Thyroid gland (tissue), 4 donors: ENCODE measurements around the gene APOL5.

Experiments used
- CTCF ChIP-seq, 6 experiments: fragments of 200-600 bp in 3 of 6; fragments of 450-650 bp in 3 of 6; sonication (generic) in 3 of 6; IDR thresholded peaks; one replicate each; pipeline ENCODE4 v1.5.1; 2016 to 2019; ENCODE audit warnings: antibody characterized with exemption in 6 of 6, mild to moderate bottlenecking in 2 of 6, inconsistent platforms in 1 of 6, moderate library complexity in 1 of 6
- POLR2A ChIP-seq, 2 donors: fragments of 450-650 bp; IDR thresholded peaks; one replicate each; pipeline ENCODE4 v1.6.1; 2017; ENCODE audit warnings: antibody characterized with exemption in 2 of 2, mild to moderate bottlenecking in 2 of 2, moderate library complexity in 1 of 2

GRCh38 chr22:35683560-35683959, 34.1 kb upstream of the APOL5 start:
- TF ChIP-seq CTCF (IDR thresholded peaks at IDR 0.05) (no peak), POLR2A (IDR thresholded peaks at IDR 0.05) (no peak)
